Measurements from ENCODE around the gene DMC1. TPM values are rescaled to one million over a fixed set of nuclear protein-coding genes. Genes with fewer than 3 reads are reported as not detected.

DMC1 gene
- total and polyA plus RNA-seq, 4 donors, result 0.24 to 2.7 (median 1.8) TPM

- Histone ChIP-seq H3K36me3 (ENCODE audit: control insufficient read depth in 4 of 4, insufficient read depth in 4 of 4, low read length in 4 of 4) (peaks cover 28 to 54% (median 49%) of the 10 kb centered on the region in 4 donors), H3K4me1 (ENCODE audit: control insufficient read depth in 5 of 5, insufficient read depth in 5 of 5, low read length in 5 of 5) (peaks cover 0 to 8% (median 0%) of the 10 kb centered on the region in 5 donors), H3K9me3 (ENCODE audit: control insufficient read depth in 4 of 4, insufficient read depth in 3 of 4, low read length in 3 of 4) (no peaks in the 10 kb centered on the region), H3K4me3 (no peak overlapping the region), H3K27ac (ENCODE audit: low read depth in 1 of 2, low read length in 1 of 2) (peak overlapping the region in 1 of 2 donors; percentile 28), H3K27me3 (ENCODE audit: control insufficient read depth in 3 of 3, insufficient read depth in 3 of 3, low read length in 2 of 3) (no peaks in the 10 kb centered on the region), H3K9ac (ENCODE audit: insufficient read depth in 1 of 2, low read length in 2 of 2) (no peak overlapping the region)
- no peak for DNase-seq
- TF ChIP-seq, protein P1, sequence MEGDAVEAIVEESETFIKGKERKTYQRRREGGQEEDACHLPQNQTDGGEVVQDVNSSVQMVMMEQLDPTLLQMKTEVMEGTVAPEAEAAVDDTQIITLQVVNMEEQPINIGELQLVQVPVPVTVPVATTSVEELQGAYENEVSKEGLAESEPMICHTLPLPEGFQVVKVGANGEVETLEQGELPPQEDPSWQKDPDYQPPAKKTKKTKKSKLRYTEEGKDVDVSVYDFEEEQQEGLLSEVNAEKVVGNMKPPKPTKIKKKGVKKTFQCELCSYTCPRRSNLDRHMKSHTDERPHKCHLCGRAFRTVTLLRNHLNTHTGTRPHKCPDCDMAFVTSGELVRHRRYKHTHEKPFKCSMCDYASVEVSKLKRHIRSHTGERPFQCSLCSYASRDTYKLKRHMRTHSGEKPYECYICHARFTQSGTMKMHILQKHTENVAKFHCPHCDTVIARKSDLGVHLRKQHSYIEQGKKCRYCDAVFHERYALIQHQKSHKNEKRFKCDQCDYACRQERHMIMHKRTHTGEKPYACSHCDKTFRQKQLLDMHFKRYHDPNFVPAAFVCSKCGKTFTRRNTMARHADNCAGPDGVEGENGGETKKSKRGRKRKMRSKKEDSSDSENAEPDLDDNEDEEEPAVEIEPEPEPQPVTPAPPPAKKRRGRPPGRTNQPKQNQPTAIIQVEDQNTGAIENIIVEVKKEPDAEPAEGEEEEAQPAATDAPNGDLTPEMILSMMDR (IDR thresholded peaks at IDR 0.05; ENCODE audit: control extremely low read depth, extremely low read depth), result no peak
- WGBS, 2 donors, result 93 to 95% methylated on average over 3 of the region's 3 CpGs
- ATAC-seq (ENCODE audit: insufficient read depth, low FRiP score), result no peak
Observed at GRCh38 chr22:38481162-38481870, 88.7 kb downstream of the DMC1 start.

GRCh38 chr22:38479096-38479837 is 90.7 kb downstream of the DMC1 start:
- Histone ChIP-seq H3K9me3 (ENCODE audit: control insufficient read depth in 4 of 4, insufficient read depth in 3 of 4, low read length in 3 of 4) (no peaks in the 10 kb centered on the region), H3K27ac (ENCODE audit: low read depth in 1 of 2, low read length in 1 of 2) (no peak overlapping the region), H3K4me1 (ENCODE audit: control insufficient read depth in 5 of 5, insufficient read depth in 5 of 5, low read length in 5 of 5) (peaks cover 0 to 8% (median 0%) of the 10 kb centered on the region in 5 donors), H3K9ac (ENCODE audit: insufficient read depth in 1 of 2, low read length in 2 of 2) (no peak overlapping the region), H3K4me3 (no peak overlapping the region), H3K36me3 (ENCODE audit: control insufficient read depth in 4 of 4, insufficient read depth in 4 of 4, low read length in 4 of 4) (peaks cover 19 to 39% (median 33%) of the 10 kb centered on the region in 4 donors), H3K27me3 (ENCODE audit: control insufficient read depth in 3 of 3, insufficient read depth in 3 of 3, low read length in 2 of 3) (peaks cover 0 to 2% (median 0%) of the 10 kb centered on the region in 3 donors)
- TF ChIP-seq, protein P1 (IDR thresholded peaks at IDR 0.05; ENCODE audit: control extremely low read depth, extremely low read depth), result no peak
- no peak for ATAC-seq (ENCODE audit: insufficient read depth, low FRiP score)
- 77 to 86% methylated on average over 7 of the region's 7 CpGs for WGBS, 2 donors
- DNase-seq, result peak in 2 of 3 donors; percentile 41 to 52

DNA sequence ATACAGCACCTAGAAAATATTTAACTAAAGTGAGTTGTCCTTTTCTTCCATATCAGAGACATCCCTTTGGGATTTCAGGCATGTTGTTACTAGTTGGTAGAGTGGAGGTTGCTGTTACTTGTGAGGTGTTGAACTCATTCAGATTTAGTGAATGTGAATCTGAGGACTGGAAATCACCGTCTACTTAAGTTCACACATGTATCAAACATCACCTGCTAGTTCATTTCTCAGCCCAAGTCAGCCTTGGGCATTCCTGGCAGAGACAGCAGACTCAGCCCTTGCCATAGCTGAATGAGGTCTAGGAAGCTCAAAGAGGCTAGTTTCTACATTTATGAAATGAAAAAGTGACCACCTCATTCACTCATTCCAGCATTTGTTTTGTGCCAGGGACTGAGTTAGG is 92.4 kb downstream of the DMC1 start:
- Histone ChIP-seq H3K4me1 (ENCODE audit: control insufficient read depth in 5 of 5, insufficient read depth in 5 of 5, low read length in 5 of 5) (peaks cover 0 to 8% (median 0%) of the 10 kb centered on the region in 5 donors), H3K9me3 (ENCODE audit: control insufficient read depth in 4 of 4, insufficient read depth in 3 of 4, low read length in 3 of 4) (no peaks in the 10 kb centered on the region), H3K27me3 (ENCODE audit: control insufficient read depth in 3 of 3, insufficient read depth in 3 of 3, low read length in 2 of 3) (peaks cover 0 to 2% (median 0%) of the 10 kb centered on the region in 3 donors), H3K9ac (ENCODE audit: insufficient read depth in 1 of 2, low read length in 2 of 2) (no peak overlapping the region), H3K27ac (ENCODE audit: low read depth in 1 of 2, low read length in 1 of 2) (no peak overlapping the region), H3K4me3 (no peak overlapping the region), H3K36me3 (ENCODE audit: control insufficient read depth in 4 of 4, insufficient read depth in 4 of 4, low read length in 4 of 4) (peaks cover 11 to 23% (median 18%) of the 10 kb centered on the region in 4 donors)
- WGBS, 2 donors, result 75 to 87% methylated on average over 1 of the region's 1 CpG
- TF ChIP-seq, protein P1 (IDR thresholded peaks at IDR 0.05; ENCODE audit: control extremely low read depth, extremely low read depth), result no peak
- ATAC-seq (ENCODE audit: insufficient read depth, low FRiP score) (no peak), DNase-seq (no peak)

Measured in lung (tissue), 12 donors.